GM18520 (cell line): ENCODE data around the gene CTSC.
A peak's percentile ranks its signal among the peaks of the same experiment; 100 is the strongest.
"Not testable (repeated sequence)": the region's sequence is repeated elsewhere in the genome, so short reads cannot be mapped to it uniquely, and the experiment has no call there.

Experiments
- ATAC-seq: cut with Tn5 transposase; IDR thresholded peaks from one replicate; pipeline ENCODE4 v1.9.1; 2021; ENCODE audit not compliant: unreplicated experiment

Gene CTSC

DNA sequence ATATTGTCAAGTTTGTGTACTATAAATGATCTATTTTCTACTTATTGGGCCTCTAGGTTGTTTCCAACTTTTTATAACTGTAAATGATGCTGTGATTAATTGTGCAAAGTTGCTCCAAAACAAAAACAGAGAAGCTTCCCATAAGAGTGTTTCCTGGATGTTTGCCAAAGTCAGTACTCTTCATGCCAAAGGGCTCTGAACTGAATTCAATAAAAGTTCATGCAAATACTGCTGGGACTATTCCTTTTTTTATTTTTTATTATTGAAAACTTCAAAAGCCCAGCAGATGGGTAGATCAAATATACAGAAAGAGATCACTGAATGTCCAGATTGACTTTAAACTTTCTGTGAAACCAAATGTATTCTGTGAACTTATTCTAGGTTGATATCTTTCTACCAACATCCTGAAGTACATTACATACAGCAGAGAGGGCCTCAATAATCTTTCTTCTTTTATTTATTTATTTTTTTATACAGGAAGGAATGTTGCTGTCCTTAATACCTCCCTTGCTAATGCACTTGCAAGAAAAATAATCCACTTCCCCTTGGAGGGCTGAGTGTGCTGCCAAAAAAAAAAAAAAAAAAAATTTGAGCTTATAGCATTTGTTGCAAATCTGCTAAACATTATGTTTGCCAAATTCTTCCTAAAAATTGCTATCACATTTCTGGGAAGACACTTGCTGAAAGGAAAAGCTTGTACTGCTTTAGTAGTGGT is 53.0 kb downstream of the CTSC start:
- ATAC-seq, result no peak

DNA sequence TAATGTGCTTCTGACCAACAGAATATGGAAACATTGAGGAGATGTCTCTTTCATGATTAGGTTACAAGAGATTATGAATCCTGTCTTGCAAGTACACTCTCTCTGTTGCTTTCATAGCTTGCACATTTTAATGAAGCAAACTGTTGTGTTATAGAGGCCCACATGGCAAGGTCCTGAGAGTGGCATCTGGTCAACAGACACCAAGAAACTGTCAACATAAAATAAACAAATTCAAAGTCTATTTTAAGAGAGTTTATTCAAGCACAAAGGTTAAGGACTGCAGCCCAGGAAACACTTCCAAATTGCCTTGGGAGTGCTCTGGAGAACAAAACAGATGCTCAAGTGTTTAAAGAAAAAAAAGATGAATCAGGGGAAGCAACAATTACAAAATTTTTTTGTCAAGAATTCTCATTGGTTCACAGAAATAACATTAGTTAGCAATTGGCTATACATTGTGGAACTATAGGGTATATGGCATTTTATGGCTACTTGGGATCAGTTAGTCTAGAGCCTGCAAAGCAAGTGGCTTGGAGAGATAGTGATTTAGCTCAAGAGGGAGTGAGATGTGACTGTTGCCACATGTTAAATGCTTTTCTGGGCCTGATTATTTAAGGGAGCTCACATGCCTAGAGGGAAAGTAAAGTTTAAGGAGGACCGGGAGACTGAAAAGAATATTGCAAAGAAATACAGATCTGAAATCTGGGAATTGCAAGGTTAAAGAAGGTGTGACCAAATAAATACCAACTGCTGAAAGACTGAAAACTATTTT is 54.6 kb downstream of the CTSC start:
- no peak for ATAC-seq

GRCh38 chr11:88281317-88281712 is 56.2 kb downstream of the CTSC start:
- ATAC-seq, result no peak

DNA sequence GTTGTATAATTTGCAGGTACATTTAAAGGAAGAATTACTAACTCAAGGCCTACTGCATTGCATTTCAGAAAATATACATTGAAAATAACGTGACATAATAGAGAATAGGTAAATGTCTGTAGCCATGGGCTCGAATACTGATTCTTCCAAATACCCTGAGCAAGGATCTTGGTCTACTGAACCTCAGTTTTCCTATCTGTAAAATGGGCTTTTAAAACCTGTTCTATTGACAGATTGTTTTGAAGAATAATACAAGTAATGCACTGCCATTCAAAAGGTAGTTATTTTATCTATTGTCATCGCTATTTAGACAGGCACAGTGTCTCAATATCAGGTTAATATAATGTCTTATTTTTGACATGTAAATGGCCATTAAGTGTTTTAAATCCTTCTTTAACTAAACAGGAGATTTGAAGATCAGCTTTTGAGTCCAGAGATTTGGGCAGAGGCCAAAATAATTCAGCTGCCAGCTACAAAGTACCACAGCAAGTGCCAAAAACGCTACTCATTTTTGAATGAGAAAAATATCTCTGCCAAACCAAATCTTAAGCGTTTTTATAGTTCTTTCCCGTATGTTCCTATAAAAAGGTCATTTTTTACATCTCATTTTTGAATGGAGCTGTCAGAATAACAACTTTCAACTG is 56.7 kb downstream of the CTSC start:
- ATAC-seq, result no peak

GRCh38 chr11:88277349-88277915 is 60.1 kb downstream of the CTSC start:
- ATAC-seq, result no peak

- no peak for ATAC-seq
These were observed 61.9 kb downstream of the CTSC start for GRCh38 chr11:88275636-88276035.

- ATAC-seq, result peak; percentile 68
These were observed 70.6 kb downstream of the CTSC start for GRCh38 chr11:88266919-88267318.

DNA sequence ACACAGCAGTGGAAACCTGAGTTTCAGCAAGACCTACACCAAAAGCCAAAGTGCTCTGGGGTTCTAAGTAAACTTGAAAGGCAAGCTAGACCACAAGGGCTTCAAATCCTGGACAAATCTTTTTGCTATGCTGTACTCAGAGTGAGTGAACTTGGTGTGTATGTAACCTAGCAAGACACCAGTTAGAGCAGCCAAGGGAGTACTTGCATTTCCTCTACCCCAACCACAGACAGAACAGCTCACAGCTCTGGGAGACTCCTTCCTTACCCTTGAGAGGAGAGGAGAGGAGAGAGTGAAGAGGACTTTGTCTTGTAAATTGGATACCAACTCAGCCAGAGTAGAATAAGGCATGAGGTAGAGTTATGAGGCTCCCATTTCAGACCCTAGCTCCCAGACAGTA is 71.4 kb downstream of the CTSC start:
- no peak for ATAC-seq

DNA sequence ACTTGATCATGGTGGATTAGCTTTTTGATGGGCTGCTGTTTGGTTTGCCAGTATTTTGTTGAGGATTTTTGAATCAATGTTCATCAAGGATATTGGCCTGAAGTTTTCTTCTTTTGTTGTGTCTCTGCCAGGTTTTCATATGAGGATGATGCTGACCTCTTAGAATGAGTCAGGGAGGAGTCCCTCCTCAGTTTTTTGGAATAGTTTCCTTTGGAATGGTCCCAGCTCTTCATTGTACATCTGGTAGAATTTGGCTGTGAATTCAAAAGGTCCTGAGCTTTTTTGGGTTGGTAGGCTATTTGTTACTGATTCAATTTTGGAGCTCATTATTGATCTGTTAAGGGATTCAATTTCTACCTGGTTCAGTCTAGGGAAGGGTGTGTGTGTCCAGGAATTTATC is 78.1 kb downstream of the CTSC start:
- ATAC-seq, result no peak

- no peak for ATAC-seq
These were observed 85.3 kb downstream of the CTSC start for GRCh38 chr11:88252208-88252607.

DNA sequence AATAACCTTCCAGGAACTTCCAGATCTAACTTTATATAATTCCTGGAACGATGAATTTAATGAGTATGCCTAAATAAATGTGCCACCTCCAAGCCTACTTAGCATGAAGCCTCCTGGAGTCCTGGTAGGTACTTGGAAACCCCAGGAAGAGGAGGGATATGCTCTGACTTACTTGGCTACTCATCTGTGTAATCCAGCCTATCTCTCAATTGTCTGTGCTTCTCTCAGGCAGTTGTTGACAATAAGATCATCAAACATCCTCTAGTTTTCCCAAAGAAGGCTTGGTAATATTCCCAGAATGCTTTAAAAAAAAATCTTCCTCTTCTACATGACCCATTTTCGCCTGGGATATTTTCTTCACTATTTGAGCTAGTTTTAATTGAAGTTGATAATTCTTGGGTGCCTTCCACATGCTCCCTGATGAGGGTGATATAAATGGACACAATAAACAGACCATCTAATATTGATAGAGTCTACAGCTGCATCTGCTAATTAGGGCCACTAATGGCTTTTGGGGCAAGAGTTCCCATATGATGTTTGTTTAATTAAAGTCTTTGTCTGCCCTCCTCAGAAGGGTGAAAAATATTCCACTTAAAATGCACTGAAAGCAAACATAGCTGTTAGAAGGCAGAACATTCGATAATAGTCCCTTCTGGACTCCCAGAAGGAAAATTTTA is 86.8 kb downstream of the CTSC start:
- ATAC-seq, result no peak

GRCh38 chr11:88249706-88250105 is 87.8 kb downstream of the CTSC start:
- ATAC-seq, result no peak

DNA sequence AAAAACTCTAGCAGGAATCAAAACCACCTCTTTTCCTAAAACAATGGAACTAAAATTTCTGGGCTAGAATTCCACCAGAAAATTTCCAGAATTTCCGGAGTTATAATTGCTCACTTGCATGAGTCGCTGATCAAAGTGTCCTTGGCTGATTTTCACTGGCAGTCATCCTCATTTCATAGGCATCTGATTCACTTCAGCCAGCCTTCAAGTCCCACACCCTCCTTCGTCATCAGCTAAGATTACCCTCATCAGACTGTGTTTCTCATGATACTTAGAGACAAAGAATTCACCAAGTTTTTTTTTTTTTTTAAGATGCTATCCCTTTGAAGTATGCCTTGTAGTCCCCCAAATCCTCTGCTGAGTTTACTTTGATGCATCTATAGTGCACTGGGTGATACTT is 90.8 kb downstream of the CTSC start:
- ATAC-seq, result no peak

DNA sequence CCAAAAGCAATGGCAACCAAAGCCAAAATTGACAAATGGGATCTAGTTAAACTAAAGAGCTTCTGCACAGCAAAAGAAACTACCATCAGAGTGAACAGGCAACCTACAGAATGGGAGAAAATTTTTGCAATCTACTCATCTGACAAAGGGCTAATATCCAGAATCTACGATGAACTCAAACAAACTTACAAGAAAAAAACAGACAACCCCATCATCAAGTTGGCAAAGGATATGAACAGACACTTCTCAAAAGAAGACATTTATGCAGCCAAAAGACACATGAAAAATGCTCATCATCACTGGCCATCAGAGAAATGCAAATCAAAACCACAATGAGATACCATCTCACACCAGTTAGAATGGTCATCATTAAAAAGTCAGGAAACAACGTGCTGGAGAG is 92.0 kb downstream of the CTSC start:
- not testable (repeated sequence) for ATAC-seq
